ENCODE data around the gene GTSF1L.
A peak's percentile ranks its signal among the peaks of the same experiment; 100 is the strongest.

The GTSF1L gene

DNA sequence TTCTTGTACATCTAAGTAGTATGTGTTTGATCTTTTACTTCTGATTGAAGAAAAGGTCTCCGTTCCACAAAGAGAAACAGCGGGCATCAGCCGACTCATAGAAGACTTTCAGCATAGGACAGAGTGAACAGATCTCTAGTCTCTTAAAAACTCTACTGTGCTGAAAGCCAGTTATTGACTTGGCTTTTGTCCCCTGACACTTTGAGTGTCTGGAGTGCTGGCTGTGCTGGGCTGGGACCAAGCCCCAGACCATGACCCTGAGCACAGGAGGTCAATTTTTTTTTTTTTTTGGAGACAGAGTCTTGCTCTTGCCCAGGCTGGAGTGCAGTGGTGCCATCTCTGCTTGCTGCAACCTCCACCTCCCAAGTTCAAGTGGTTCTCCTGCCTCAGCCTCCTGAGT, 32.0 kb downstream of the GTSF1L start:
- DNase-seq (ENCODE audit: low read depth) = no peak
- no peak for TF ChIP-seq CTCF (IDR thresholded peaks at IDR 0.05; ENCODE audit: control insufficient read depth, insufficient read depth, low read depth, low read length, missing control alignments)
- no peak overlapping the region for H3K4me3 ChIP-seq (ENCODE audit: control insufficient read depth, low read depth, low read length)

DNA sequence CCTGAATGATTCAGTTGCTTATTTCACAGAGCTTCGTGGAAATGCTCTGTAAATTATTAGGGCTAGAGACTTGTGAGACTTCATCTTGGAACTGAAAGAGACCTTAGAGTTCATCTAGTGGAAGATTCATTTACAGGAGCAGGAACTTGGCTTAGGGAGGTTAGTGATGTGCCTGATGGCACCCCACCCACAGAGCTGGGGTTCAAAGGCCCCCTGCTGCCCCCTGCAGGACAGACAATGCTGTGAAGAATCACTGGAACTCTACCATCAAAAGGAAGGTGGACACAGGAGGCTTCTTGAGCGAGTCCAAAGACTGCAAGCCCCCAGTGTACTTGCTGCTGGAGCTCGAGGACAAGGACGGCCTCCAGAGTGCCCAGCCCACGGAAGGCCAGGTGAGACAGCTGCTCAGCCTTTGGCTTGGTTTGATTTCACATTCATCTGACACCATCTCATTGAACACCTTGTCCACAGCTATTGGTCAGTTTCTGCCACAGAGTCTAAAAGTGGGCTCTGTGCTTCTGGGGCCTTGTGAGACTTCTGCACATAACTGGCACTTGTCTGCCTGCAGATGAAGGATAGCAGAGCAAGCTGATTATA, 34.8 kb downstream of the GTSF1L start:
- TF ChIP-seq CTCF (IDR thresholded peaks at IDR 0.05; ENCODE audit: control insufficient read depth, insufficient read depth, low read depth, low read length, missing control alignments) = peak; percentile 80
- H3K4me3 ChIP-seq (ENCODE audit: control insufficient read depth, low read depth, low read length) = no peak overlapping the region
- peak; percentile 13 for DNase-seq (ENCODE audit: low read depth)

DNA sequence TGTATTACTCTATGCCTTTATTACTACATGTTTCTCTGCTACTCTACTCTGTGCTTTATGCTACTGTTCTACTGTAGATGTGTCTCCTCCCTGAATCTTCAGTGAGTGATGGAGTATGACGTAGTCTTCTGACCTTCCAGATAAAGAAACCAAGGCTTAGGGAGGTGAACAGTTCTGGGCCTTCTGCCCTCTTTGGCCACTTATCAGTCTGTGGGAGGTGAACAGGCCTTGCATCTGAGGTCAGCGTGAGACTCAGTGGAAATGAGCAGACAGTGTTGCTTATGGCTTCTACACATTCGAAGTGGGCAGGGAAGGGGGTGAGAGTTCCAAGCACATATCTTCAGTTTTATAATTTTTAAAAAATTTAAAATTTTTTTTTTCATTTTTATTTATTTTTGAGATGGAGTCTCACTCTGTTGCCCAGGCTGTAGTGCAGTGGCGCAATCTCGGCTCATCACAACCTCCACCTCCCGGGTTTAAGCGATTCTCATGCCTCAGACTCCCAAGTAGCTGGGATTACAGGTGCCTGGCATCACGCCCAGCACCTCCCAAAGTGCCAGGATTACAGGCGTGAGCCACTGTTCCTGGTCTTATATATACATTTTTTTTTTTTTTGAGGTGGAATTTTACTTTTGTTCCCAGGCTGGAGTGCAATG, 35.7 kb downstream of the GTSF1L start:
- H3K4me3 ChIP-seq (ENCODE audit: control insufficient read depth, low read depth, low read length) = no peak overlapping the region
- no peak for DNase-seq (ENCODE audit: low read depth)
- no peak for TF ChIP-seq CTCF (IDR thresholded peaks at IDR 0.05; ENCODE audit: control insufficient read depth, insufficient read depth, low read depth, low read length, missing control alignments)

DNA sequence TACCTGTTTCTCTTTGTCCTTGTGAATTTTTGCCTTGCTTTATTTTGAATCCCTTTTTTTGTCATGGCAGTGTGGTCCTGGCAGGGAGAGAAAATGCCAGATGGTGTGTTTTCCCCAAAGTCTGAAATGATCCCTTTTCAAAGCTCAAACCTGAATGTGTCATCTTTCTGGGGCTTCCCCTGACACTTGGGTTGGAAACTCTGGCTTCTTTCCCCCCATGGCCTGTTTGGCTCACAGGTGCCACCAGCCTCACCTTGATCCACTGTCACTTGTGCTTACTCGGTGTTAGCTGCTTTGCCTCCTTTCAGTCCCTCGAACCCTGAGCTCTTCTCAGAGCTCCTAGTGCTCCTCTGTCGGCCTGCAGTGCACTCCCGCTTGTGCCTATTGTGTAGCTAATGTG, 37.6 kb downstream of the GTSF1L start:
- no peak for TF ChIP-seq CTCF (IDR thresholded peaks at IDR 0.05; ENCODE audit: control insufficient read depth, insufficient read depth, low read depth, low read length, missing control alignments)
- DNase-seq (ENCODE audit: low read depth) = no peak
- no peak overlapping the region for H3K4me3 ChIP-seq (ENCODE audit: control insufficient read depth, low read depth, low read length)

DNA sequence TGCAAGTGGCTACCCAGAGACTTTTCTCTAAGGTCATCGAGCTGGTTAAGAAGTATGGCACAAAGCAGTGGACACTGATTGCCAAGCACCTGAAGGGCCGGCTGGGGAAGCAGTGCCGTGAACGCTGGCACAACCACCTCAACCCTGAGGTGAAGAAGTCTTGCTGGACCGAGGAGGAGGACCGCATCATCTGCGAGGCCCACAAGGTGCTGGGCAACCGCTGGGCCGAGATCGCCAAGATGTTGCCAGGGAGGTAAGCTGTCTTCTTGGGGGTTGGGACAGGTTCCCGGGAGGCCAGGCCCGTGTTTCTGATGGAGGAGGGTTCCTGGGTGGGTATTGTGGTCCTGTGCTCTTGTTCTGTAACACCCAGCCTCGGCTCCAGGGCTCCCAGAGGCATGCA, 40.0 kb downstream of the GTSF1L start:
- no peak for DNase-seq (ENCODE audit: low read depth)
- H3K4me3 ChIP-seq (ENCODE audit: control insufficient read depth, low read depth, low read length) = no peak overlapping the region
- no peak for TF ChIP-seq CTCF (IDR thresholded peaks at IDR 0.05; ENCODE audit: control insufficient read depth, insufficient read depth, low read depth, low read length, missing control alignments)

- no peak for DNase-seq (ENCODE audit: low read depth)
- no peak overlapping the region for H3K4me3 ChIP-seq (ENCODE audit: control insufficient read depth, low read depth, low read length)
- TF ChIP-seq CTCF (IDR thresholded peaks at IDR 0.05; ENCODE audit: control insufficient read depth, insufficient read depth, low read depth, low read length, missing control alignments) = no peak
These were observed 44.4 kb downstream of the GTSF1L start for GRCh38 chr20:43682446-43682845.
